HepG2 (cell line): ENCODE measurements around the gene CAPN13. TPM values are rescaled to one million over a fixed set of nuclear protein-coding genes. Genes with fewer than 3 reads are reported as not detected.

Source experiments
- ATAC-seq: fragments of 200-7000 bp; cut with Tn5 transposase; 3 replicates; pipeline ENCODE4 v1.9.1; 2020; ENCODE audit warnings: mild to moderate bottlenecking, moderate library complexity
- BruUV-seq: library from RNA; stranded (reverse); fragments of 400-500 nt; replicated peaks from 2 replicates; lab custom pipeline; 2021; lab: Mats Ljungman, UMichigan
- CTCF ChIA-PET: fragments of 300-600 bp; formaldehyde crosslinking; extraction: SDS; loops from one replicate; lab custom pipeline; 2021; ENCODE audit warnings: low total read pairs, inconsistent platforms, low intra/inter-chr PET ratio; lab: Yijun Ruan, JAX
- POLR2A ChIA-PET: fragments of 350-600 bp; sonication (Branson Sonifier 250); formaldehyde crosslinking; loops from one replicate; lab custom pipeline; 2020; ENCODE audit warnings: antibody characterized with exemption, inconsistent platforms; lab: Yijun Ruan, JAX
- DNase-seq: peaks from one replicate; pipeline ENCODE4 v3.0.0-alpha.2; 2015; ENCODE audit warnings: low spot score
- FAIRE-seq: peaks from 3 replicates; lab custom pipeline; 2011; peaks lifted over from hg19 to GRCh38; lab: Jason Lieb, UNC
- H2AFZ ChIP-seq: one replicate; pipeline ENCODE4 v1.6.1; 2011; ENCODE audit warnings: low read length, inconsistent platforms
- H3K27ac ChIP-seq: fragments of 300-600 bp; 3 replicates; pipeline ENCODE4 v1.8.0; 2011; ENCODE audit warnings: mixed run types, mild to moderate bottlenecking, mixed read lengths, low read length, inconsistent platforms; ENCODE audit not compliant: insufficient read depth; ENCODE audit errors: extremely low read length
- H3K27me3 ChIP-seq, 2 experiments: fragments of 200-600 bp in 1 of 2; 2 replicates in 1 of 2; 3 replicates in 1 of 2; pipeline versions ENCODE4 v1.6.0 to v1.8.0; 2011; ENCODE audit warnings: low read length in 2 of 2, mild to moderate bottlenecking in 2 of 2, moderate library complexity in 2 of 2, inconsistent platforms in 1 of 2; ENCODE audit not compliant: insufficient read depth in 2 of 2, control insufficient read depth in 1 of 2
- H3K36me3 ChIP-seq, 2 experiments: fragments of 200-600 bp in 1 of 2; replicated peaks in 1 of 2; 2 replicates in 1 of 2; 3 replicates in 1 of 2; pipeline versions ENCODE4 v1.5.1 to v1.8.0; 2011; ENCODE audit warnings: low read length in 2 of 2, inconsistent platforms in 1 of 2; ENCODE audit not compliant: insufficient read depth in 2 of 2, control insufficient read depth in 1 of 2
- H3K4me1 ChIP-seq: 2 replicates; pipeline ENCODE4 v1.5.1; 2012; ENCODE audit warnings: low read length, inconsistent platforms; ENCODE audit not compliant: insufficient read depth
- H3K4me2 ChIP-seq: 2 replicates; pipeline ENCODE4 v1.6.0; 2011; ENCODE audit warnings: low read depth, low read length, inconsistent platforms
- H3K4me3 ChIP-seq, 3 experiments: fragments of 200-600 bp in 1 of 3; sonication (generic), shearing (Covaris generic) in 1 of 3; replicated peaks in 1 of 3; 2 replicates each; pipeline ENCODE4 v1.5.1; 2011 to 2016; ENCODE audit warnings: low read length in 3 of 3, inconsistent platforms in 2 of 3, low read depth in 2 of 3, mild to moderate bottlenecking in 2 of 3, control low read depth in 1 of 3, mixed read lengths in 1 of 3; ENCODE audit not compliant: insufficient read depth in 1 of 3
- H3K79me2 ChIP-seq: one replicate; pipeline ENCODE4 v1.6.1; 2011; ENCODE audit warnings: low read length, inconsistent platforms; ENCODE audit not compliant: insufficient read depth
- H3K9ac ChIP-seq: 2 replicates; pipeline ENCODE4 v1.6.0; 2011; ENCODE audit warnings: mild to moderate bottlenecking, low read depth, low read length, inconsistent platforms; ENCODE audit not compliant: insufficient read depth
- H3K9me3 ChIP-seq: 2 replicates; pipeline ENCODE4 v1.5.1; 2012; ENCODE audit warnings: mild to moderate bottlenecking, low read length
- H4K20me1 ChIP-seq: 2 replicates; pipeline ENCODE4 v1.6.0; 2011; ENCODE audit warnings: inconsistent platforms, mild to moderate bottlenecking, low read length, moderate library complexity; ENCODE audit not compliant: insufficient read depth
- ATM ChIP-seq: fragments of 450-650 bp; IDR thresholded peaks from 2 replicates; pipeline ENCODE4 v1.7.1; 2017; ENCODE audit warnings: mild to moderate bottlenecking, borderline replicate concordance
- E2F5 ChIP-seq: sonication (generic); formaldehyde crosslinking; conservative IDR thresholded peaks from 2 replicates; pipeline ENCODE4 v1.4.0; 2020; ENCODE audit warnings: missing genetic modification reagents
- ESRRA ChIP-seq: sonication (generic); formaldehyde crosslinking; IDR thresholded peaks from 2 replicates; pipeline ENCODE4 v1.5.1; 2020; ENCODE audit warnings: mild to moderate bottlenecking, low read depth, missing genetic modification reagents
- MEIS2 ChIP-seq: sonication (generic); formaldehyde crosslinking; IDR thresholded peaks from 2 replicates; pipeline ENCODE4 v1.9.0; 2021; ENCODE audit warnings: mild to moderate bottlenecking, missing genetic modification reagents
- MIER3 ChIP-seq: IDR thresholded peaks from 2 replicates; pipeline ENCODE4 v1.6.1; 2016; ENCODE audit warnings: missing compliant biosample characterization, borderline replicate concordance
- SOX13 ChIP-seq, 3 experiments: fragments of 450-650 bp in 1 of 3; sonication (generic) in 1 of 3; formaldehyde crosslinking in 1 of 3; IDR thresholded peaks in 2 of 3; conservative IDR thresholded peaks in 1 of 3; 2 replicates each; pipeline versions ENCODE4 v1.5.0 to v1.6.1; 2016 to 2020; ENCODE audit warnings: antibody characterized with exemption in 1 of 3, mild to moderate bottlenecking in 1 of 3, missing compliant biosample characterization in 1 of 3, missing genetic modification reagents in 1 of 3, moderate library complexity in 1 of 3
- SP4 ChIP-seq: sonication (generic); formaldehyde crosslinking; IDR thresholded peaks from 2 replicates; pipeline ENCODE4 v1.8.1; 2023; ENCODE audit warnings: mild to moderate bottlenecking, missing genetic modification reagents
- U2AF2 ChIP-seq: fragments of 200-400 bp; formaldehyde crosslinking; IDR thresholded peaks from 2 replicates; pipeline ENCODE4 v1.6.1; 2017; ENCODE audit warnings: low read depth, mild to moderate bottlenecking, low read length
- ZBTB49 ChIP-seq: sonication (generic); formaldehyde crosslinking; IDR thresholded peaks from 2 replicates; pipeline ENCODE4 v1.4.0; 2020; ENCODE audit warnings: missing genetic modification reagents, borderline replicate concordance
- ZKSCAN5 ChIP-seq: sonication (generic); formaldehyde crosslinking; IDR thresholded peaks from 2 replicates; pipeline ENCODE4 v1.5.1; 2020; ENCODE audit warnings: mild to moderate bottlenecking, missing genetic modification reagents
- ZNF160 ChIP-seq: sonication (generic); formaldehyde crosslinking; IDR thresholded peaks from 2 replicates; pipeline ENCODE4 v1.8.0; 2022; ENCODE audit warnings: mild to moderate bottlenecking, inconsistent platforms, missing genetic modification reagents
- ZNF280B ChIP-seq: sonication (generic); formaldehyde crosslinking; IDR thresholded peaks from 2 replicates; pipeline ENCODE4 v1.5.0; 2020; ENCODE audit warnings: missing genetic modification reagents, mild to moderate bottlenecking, borderline replicate concordance
- ZNF292 ChIP-seq: sonication (generic); formaldehyde crosslinking; IDR thresholded peaks from 2 replicates; pipeline ENCODE4 v1.8.1; 2022; ENCODE audit warnings: mild to moderate bottlenecking, low read depth, missing genetic modification reagents, borderline replicate concordance
- ZNF343 ChIP-seq: sonication (generic); formaldehyde crosslinking; IDR thresholded peaks from 2 replicates; pipeline ENCODE4 v1.4.0; 2020; ENCODE audit warnings: mild to moderate bottlenecking, missing genetic modification reagents
- ZNF451 ChIP-seq: sonication (generic); formaldehyde crosslinking; IDR thresholded peaks from 2 replicates; pipeline ENCODE4 v1.5.0; 2020; ENCODE audit warnings: mild to moderate bottlenecking, missing genetic modification reagents
- ZNF556 ChIP-seq: sonication (generic); formaldehyde crosslinking; IDR thresholded peaks from 2 replicates; pipeline ENCODE4 v1.4.0; 2020; ENCODE audit warnings: mild to moderate bottlenecking, missing genetic modification reagents, borderline replicate concordance
- ZSCAN30 ChIP-seq: sonication (generic); formaldehyde crosslinking; IDR thresholded peaks from 2 replicates; pipeline ENCODE4 v1.5.0; 2020; ENCODE audit warnings: mild to moderate bottlenecking, missing genetic modification reagents
- WGBS: methylation state at CpG from one replicate; pipeline ENCODE4 v1.1.6; 2017; ENCODE audit warnings: low lambda C conversion rate; 5-methylcytosine and 5-hydroxymethylcytosine counted together
- in situ Hi-C: cut with HindIII; loops from 2 replicates; pipeline ENCODE4 v1.10.0; 2017; ENCODE audit warnings: low pct_unique_long_range_greater_than_20kb; ENCODE audit not compliant: extremely low pct_ligation_motif_present
- intact Hi-C: fragments of 100-400 bp; cut with micrococcal nuclease; formaldehyde crosslinking; loops from one replicate; pipeline ENCODE4 v1.10.0; 2022; ENCODE audit not compliant: unreplicated experiment
- polyA plus RNA-seq, 8 experiments: library from polyadenylated mRNA; depleted of rRNA in 3 of 8; stranded (reverse) in 7 of 8; unstranded in 1 of 8; fragments of >200 nt; fragmentation: Illumina TruSeq in 4 of 8; extraction: Trizol in 4 of 8; gene quantifications; 2 replicates each; pipeline versions ENCODE4 v1.2.1 to v1.2.3, GENCODE V29; 2011 to 2016; ENCODE audit warnings: low read depth in 4 of 8, missing spikeins in 1 of 8, mixed read lengths in 1 of 8; ENCODE audit not compliant: insufficient read depth in 1 of 8
- total RNA-seq, 5 experiments: library from RNA; depleted of rRNA; stranded (reverse); fragments of >200 nt; fragmentation: Illumina TruSeq; extraction: Trizol; gene quantifications; 2 replicates each; pipeline ENCODE4 v1.2.3, GENCODE V29; 2016; ENCODE audit warnings: low read depth in 1 of 5
- TF ChIP-seq, protein P1 (sequence below): sonication (generic); formaldehyde crosslinking; IDR thresholded peaks from 2 replicates; pipeline ENCODE4 v1.5.0; 2020; ENCODE audit warnings: mild to moderate bottlenecking, missing genetic modification reagents, borderline replicate concordance

CAPN13 gene
- total and polyA plus RNA-seq, 2 of the 13 experiments (the other 11 are each of a cell fraction or from before 2014, with no cell fraction given), result not detected

DNA sequence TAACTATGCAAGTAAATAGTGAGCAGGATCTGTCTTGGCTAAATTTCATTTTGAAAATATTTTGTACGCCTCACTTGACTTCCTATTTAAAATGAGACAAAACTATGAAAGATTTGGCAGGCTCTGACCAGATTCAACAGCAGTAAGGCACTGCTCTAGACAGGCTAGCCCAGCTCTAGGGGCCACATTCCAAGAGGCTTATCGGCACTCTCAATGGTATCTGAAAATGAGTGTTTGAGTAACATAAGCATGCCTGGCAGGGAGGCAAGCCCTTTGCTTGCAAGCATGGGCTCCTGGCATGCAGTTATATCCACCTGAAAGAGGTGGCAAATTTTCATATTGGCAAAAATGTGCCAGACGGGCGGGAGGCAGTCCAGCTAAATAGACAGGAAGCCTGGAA lies 10.5 kb downstream of the CAPN13 start (continued):
- TF ChIP-seq SOX13 (IDR thresholded peaks at IDR 0.05) (no peak), SOX13 (CRISPR knock-in tag; conservative IDR thresholded peaks at IDR 0.05 in 1 of 2, IDR thresholded peaks at IDR 0.05 in 1 of 2) (no peak), ZNF343 (CRISPR knock-in tag) (no peak), E2F5 (CRISPR knock-in tag) (no peak), ATM (no peak), MEIS2 (CRISPR knock-in tag) (no peak), ZSCAN30 (CRISPR knock-in tag) (no peak), ESRRA (CRISPR knock-in tag) (no peak), ZNF292 (CRISPR knock-in tag) (no peak), ZNF280B (no peak)
- TF ChIP-seq, all 625 proteins: peak for 0

DNA sequence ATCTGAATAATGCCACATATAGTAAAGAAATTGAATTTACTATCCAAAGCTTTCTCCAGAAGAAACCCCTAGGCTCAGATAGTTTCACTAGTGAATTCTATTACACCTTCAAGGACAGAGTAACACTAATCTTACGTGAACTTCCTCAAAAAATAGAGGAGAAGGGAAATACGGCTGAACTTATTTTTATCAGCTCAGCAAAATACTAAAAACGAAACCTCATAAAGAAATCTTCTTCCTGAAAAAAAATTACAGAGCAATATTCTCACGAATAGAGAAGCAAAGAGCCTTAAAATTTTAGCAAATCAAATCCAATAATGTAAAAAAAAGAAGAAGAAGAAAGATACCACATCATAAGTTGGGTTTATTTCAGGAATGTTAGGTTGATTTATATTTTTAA lies 14.7 kb downstream of the CAPN13 start:
- H2AFZ ChIP-seq, result no peak overlapping the region
- no peak overlapping the region for H3K27ac ChIP-seq
- no peak overlapping the region for H3K9ac ChIP-seq
- no peaks in the 10 kb centered on the region for H3K79me2 ChIP-seq
- H4K20me1 ChIP-seq, result no peaks in the 10 kb centered on the region
- DNase-seq (no peak), FAIRE-seq (no peak), ATAC-seq (no peak)
- no peaks in the 10 kb centered on the region for H3K36me3 ChIP-seq
- H3K27me3 ChIP-seq, result peaks cover 1 to 9% of the 10 kb centered on the region in 2 experiments; a peak in 1 of 5 replicates
- in situ Hi-C loops, result no loop called here
- WGBS, result 2% methylated on average over 4 of the region's 4 CpGs
- no peaks in the 10 kb centered on the region for H3K4me1 ChIP-seq
- H3K4me2 ChIP-seq, result no peak overlapping the region
- no peaks in the 10 kb centered on the region for H3K9me3 ChIP-seq
- intact Hi-C loops, result no loop called here
- H3K4me3 ChIP-seq, result no peak overlapping the region
- ChIA-PET POLR2A (no interaction called here), CTCF (no interaction called here)
- BruUV-seq, result no TSS peak
- TF ChIP-seq ZKSCAN5 (CRISPR knock-in tag), result no peak
- TF ChIP-seq ZNF556 (CRISPR knock-in tag), result no peak
- TF ChIP-seq, protein P1, sequence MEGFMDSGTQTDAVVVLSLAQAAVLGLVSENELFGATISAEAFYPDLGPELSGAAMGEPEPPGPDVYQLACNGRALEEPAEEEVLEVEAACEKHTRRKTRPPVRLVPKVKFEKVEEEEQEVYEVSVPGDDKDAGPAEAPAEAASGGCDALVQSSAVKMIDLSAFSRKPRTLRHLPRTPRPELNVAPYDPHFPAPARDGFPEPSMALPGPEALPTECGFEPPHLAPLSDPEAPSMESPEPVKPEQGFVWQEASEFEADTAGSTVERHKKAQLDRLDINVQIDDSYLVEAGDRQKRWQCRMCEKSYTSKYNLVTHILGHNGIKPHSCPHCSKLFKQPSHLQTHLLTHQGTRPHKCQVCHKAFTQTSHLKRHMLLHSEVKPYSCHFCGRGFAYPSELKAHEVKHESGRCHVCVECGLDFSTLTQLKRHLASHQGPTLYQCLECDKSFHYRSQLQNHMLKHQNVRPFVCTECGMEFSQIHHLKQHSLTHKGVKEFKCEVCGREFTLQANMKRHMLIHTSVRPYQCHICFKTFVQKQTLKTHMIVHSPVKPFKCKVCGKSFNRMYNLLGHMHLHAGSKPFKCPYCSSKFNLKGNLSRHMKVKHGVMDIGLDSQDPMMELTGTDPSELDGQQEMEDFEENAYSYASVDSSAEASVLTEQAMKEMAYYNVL (CRISPR knock-in tag), result no peak
- TF ChIP-seq MIER3 (CRISPR knock-in tag), result no peak
- TF ChIP-seq U2AF2, result no peak
- no peak for TF ChIP-seq ZBTB49
- no peak for TF ChIP-seq SP4 (CRISPR knock-in tag)
- no peak for TF ChIP-seq ZNF160
- TF ChIP-seq ZNF451 (CRISPR knock-in tag), result no peak
